Epithelial cell of proximal tubule (primary cell): Measurements from ENCODE around the gene LIN28A. TPM values are rescaled to one million over a fixed set of nuclear protein-coding genes. Genes with fewer than 3 reads are reported as not detected.

Experiments
- DNase-seq: peaks from one replicate; pipeline ENCODE4 v3.0.0-alpha.2; 2011; ENCODE audit warnings: low read depth
- H3K4me3 ChIP-seq: 2 replicates; pipeline ENCODE4 v1.5.1; 2011; ENCODE audit warnings: low read depth, mild to moderate bottlenecking, low read length
- total RNA-seq: library from RNA; depleted of rRNA; stranded (reverse); fragments of >200 nt; gene quantifications from 2 replicates; pipeline ENCODE4 v1.2.3, GENCODE V29; 2015
- TF ChIP-seq, protein P1 (sequence below): conservative IDR thresholded peaks from 2 replicates; pipeline ENCODE4 v1.5.1; 2012; ENCODE audit warnings: low read depth, mild to moderate bottlenecking, low read length

LIN28A gene
- total RNA-seq, 1 donor from 2014 or later: not detected

GRCh38 chr1:26478988-26479387, 68.4 kb downstream of the LIN28A start:
- no peak overlapping the region for H3K4me3 ChIP-seq
- no peak for DNase-seq
- TF ChIP-seq, protein P1, sequence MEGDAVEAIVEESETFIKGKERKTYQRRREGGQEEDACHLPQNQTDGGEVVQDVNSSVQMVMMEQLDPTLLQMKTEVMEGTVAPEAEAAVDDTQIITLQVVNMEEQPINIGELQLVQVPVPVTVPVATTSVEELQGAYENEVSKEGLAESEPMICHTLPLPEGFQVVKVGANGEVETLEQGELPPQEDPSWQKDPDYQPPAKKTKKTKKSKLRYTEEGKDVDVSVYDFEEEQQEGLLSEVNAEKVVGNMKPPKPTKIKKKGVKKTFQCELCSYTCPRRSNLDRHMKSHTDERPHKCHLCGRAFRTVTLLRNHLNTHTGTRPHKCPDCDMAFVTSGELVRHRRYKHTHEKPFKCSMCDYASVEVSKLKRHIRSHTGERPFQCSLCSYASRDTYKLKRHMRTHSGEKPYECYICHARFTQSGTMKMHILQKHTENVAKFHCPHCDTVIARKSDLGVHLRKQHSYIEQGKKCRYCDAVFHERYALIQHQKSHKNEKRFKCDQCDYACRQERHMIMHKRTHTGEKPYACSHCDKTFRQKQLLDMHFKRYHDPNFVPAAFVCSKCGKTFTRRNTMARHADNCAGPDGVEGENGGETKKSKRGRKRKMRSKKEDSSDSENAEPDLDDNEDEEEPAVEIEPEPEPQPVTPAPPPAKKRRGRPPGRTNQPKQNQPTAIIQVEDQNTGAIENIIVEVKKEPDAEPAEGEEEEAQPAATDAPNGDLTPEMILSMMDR: no peak

Other genes starting within 250 kb of the LIN28A start
- gene C1orf232, start 241.9 kb upstream of the LIN28A start, total RNA-seq: not detected in 2 replicates
- gene ZNF593, start 240.9 kb upstream of the LIN28A start, total RNA-seq: 80.4 and 89.3 TPM in 2 replicates
- not detected in 2 replicates for gene ZNF593OS, start 239.0 kb upstream of the LIN28A start, total RNA-seq
- 6.7 and 14.8 TPM in 2 replicates for gene CNKSR1, start 233.3 kb upstream of the LIN28A start, total RNA-seq
- not detected in 2 replicates for gene CATSPER4, start 220.2 kb upstream of the LIN28A start, total RNA-seq
- 14.6 and 20.8 TPM in 2 replicates for gene CEP85, start 176.6 kb upstream of the LIN28A start, total RNA-seq
- gene SH3BGRL3, start 130.7 kb upstream of the LIN28A start, total RNA-seq: 119 and 184 TPM in 2 replicates
- 3.8 and 4.8 TPM in 2 replicates for gene UBXN11, start 104.2 kb upstream of the LIN28A start, total RNA-seq
- not detected in 2 replicates for gene CD52, start 92.9 kb upstream of the LIN28A start, total RNA-seq
- gene CRYBG2, start 56.7 kb upstream of the LIN28A start, total RNA-seq: 2.8 and 9.3 TPM in 2 replicates
- gene ZNF683, start 38.1 kb upstream of the LIN28A start, total RNA-seq: not detected in 2 replicates
- gene DHDDS, start 21.5 kb downstream of the LIN28A start, total RNA-seq: 28.4 and 47.9 TPM in 2 replicates
- gene HMGN2, start 61.6 kb downstream of the LIN28A start, total RNA-seq: 479 and 768 TPM in 2 replicates
- 63.8 and 66.5 TPM in 2 replicates for gene RPS6KA1, start 118.9 kb downstream of the LIN28A start, total RNA-seq